ENCODE results near the gene OR8B3. TPM values are rescaled to one million over a fixed set of nuclear protein-coding genes. Genes with fewer than 3 reads are reported as not detected.

Gene OR8B3, protein sequence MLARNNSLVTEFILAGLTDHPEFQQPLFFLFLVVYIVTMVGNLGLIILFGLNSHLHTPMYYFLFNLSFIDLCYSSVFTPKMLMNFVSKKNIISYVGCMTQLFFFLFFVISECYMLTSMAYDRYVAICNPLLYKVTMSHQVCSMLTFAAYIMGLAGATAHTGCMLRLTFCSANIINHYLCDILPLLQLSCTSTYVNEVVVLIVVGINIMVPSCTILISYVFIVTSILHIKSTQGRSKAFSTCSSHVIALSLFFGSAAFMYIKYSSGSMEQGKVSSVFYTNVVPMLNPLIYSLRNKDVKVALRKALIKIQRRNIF
- not detected in 2 replicates for total RNA-seq

DNA sequence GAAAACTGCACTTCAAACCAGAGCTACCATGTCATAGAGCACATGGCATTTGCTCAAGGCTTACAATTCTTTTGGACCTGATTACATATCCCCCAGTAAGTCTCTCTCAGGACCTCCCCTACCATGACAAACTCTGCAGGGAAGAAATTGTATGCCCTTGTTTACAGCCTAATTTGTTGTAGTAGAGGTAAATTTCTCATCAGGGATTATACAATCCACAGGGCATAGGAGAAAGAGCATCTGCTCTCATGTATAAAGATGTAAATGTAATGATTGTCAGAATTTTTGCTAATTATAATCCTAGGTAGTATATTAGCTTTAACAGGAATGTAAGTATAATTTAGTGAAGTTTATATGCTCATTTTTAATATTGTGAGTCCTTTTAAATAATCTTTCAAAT is at the start of gene OR8B3:
TSS of gene OR8B3 (minus strand) at position 101 of the 400 bp plus-strand sequence. CDS start 1,673 bp downstream, outside the sequence.

DNA sequence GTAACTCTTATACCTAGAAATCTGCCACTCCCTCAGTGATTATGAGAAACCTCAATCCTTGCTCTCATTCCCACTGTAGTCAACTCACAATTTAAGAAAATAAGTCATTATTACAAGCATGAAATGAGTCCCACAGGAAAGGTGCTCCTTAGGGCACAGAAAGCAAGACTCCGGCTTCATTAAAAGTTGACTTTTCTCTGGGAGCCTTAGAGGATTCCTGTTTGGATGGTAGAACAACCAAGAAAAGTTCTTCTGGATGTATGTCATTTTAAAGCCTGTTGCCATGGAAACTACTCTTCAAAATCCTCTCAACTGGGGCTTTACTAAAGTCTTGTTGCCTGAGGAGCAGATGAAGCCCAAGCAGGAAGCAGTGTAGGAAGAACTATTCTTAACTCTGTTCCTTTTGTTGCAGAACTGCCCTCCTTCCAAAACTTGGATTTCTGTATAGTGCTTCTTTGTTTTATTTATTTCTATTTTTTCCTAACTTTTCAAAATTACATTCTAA is 46.9 kb upstream of the OR8B3 start, which contains the start of gene OR8B8:
TSS of gene OR8B8 (minus strand) at position 51 of the 505 bp plus-strand sequence. CDS start 4,611 bp downstream, outside the sequence.

DNA sequence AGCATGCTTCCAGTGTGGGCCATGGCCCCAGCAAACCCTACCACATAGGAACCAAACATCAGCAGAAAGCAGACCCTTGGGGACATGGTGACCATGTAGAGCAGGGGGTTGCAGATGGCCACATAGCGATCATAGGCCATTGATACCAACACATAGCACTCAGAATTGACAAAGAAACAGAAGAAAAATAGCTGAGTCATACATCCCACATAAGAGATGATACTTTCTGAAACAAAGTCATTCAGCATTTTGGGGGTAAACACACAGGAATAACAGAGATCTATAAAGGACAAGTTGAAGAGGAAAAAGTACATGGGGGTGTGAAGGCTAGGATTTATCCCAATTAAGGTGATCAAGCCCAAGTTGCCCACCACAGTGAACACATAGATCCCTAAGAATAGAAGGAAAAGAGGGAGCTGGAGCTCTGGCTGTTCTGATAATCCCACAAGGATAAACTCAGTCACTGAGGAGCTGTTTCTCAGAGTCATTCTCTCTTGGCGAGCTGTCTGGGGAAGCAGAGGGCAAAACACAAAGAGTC is 25.6 kb upstream of the OR8B3 start, which contains the start of gene OR8B4:
TSS of gene OR8B4 (minus strand) at position 488 of the 538 bp plus-strand sequence. CDS start at position 488, 0 bp downstream.

DNA sequence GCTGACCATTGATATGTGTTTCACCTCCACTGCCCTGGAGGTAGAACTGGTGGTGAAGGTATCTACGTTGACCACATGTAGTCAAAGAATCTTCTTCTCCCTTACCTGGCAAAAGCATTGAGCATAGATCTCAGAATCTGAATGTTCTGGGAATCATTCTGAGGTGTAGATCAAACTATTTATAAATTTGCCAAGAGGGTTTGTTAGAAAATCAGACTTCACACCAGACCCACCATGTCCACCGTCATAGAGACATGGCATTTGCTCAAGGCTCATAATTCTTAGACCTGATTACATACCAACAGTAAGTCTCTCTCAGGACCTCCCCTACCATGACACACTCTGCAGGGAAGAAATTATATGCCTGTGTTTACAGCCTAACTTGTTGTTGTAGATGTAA is 14.4 kb downstream of the OR8B3 start, which contains the start of gene OR8B2:
TSS of gene OR8B2 (minus strand) at position 101 of the 400 bp plus-strand sequence. CDS start 1,156 bp downstream, outside the sequence.

Other genes with a start within 250 kb of the OR8B3 start
- gene OR10D3, start 215.7 kb downstream of the OR8B3 start, total RNA-seq: not detected in 2 replicates
- not detected in 2 replicates for gene OR8G1, start 157.9 kb downstream of the OR8B3 start, total RNA-seq
- gene OR8G5, start 142.6 kb downstream of the OR8B3 start, total RNA-seq: not detected in 2 replicates
- not detected in 2 replicates for gene OR8D1, start 85.1 kb downstream of the OR8B3 start, total RNA-seq
- gene OR8D2, start 78.8 kb downstream of the OR8B3 start, total RNA-seq: not detected in 2 replicates
- not detected in 2 replicates for gene OR8B2, start 14.5 kb downstream of the OR8B3 start, total RNA-seq
- gene OR8B4, start 25.8 kb upstream of the OR8B3 start, total RNA-seq: not detected in 2 replicates
- not detected in 2 replicates for gene OR8B8, start 46.7 kb upstream of the OR8B3 start, total RNA-seq
- gene OR8B12, start 144.6 kb upstream of the OR8B3 start, total RNA-seq: not detected in 2 replicates
- not detected in 2 replicates for gene OR8A1, start 171.0 kb upstream of the OR8B3 start, total RNA-seq
- gene PANX3, start 212.4 kb upstream of the OR8B3 start, total RNA-seq: not detected in 2 replicates
- 17.6 and 18.0 TPM in 2 replicates for gene TBRG1, start 223.8 kb upstream of the OR8B3 start, total RNA-seq